ENCODE data around the gene BCL2L12.

Gene BCL2L12

GRCh38 chr19:49685845-49686332 is 20.2 kb downstream of the BCL2L12 start:
- DNase-seq (ENCODE audit: low spot score): no peak

- no peak for DNase-seq (ENCODE audit: low spot score)
Measured at GRCh38 chr19:49686503-49687088, 20.9 kb downstream of the BCL2L12 start.

- no peak for DNase-seq (ENCODE audit: low spot score)
Measured at GRCh38 chr19:49687150-49687549, 21.4 kb downstream of the BCL2L12 start.

- DNase-seq (ENCODE audit: low spot score): no peak
Measured at GRCh38 chr19:49687566-49688316, 22.0 kb downstream of the BCL2L12 start.

- DNase-seq (ENCODE audit: low spot score): no peak
Measured at GRCh38 chr19:49688531-49689132, 22.9 kb downstream of the BCL2L12 start.

GRCh38 chr19:49689133-49690078 is 23.7 kb downstream of the BCL2L12 start, which contains the start of gene ADM5:
Gene ADM5, plus strand, starts transcription at chr19:49689594. Its CDS starts 244 bp downstream, at chr19:49689838.
- no peak for DNase-seq (ENCODE audit: low spot score)

- no peak for DNase-seq (ENCODE audit: low spot score)
Measured at GRCh38 chr19:49690079-49690655, 24.4 kb downstream of the BCL2L12 start.

- DNase-seq (ENCODE audit: low spot score): peak; percentile 92
Measured at GRCh38 chr19:49690656-49691242, 25.0 kb downstream of the BCL2L12 start, which contains the start of gene CPT1C. Gene CPT1C, plus strand, starts transcription at chr19:49691116. Its CDS starts 1,137 bp downstream, at chr19:49692253.

GRCh38 chr19:49691243-49692146 is 25.8 kb downstream of the BCL2L12 start:
- peak; percentile 87 for DNase-seq (ENCODE audit: low spot score)

GRCh38 chr19:49692147-49692506 is 26.4 kb downstream of the BCL2L12 start:
- no peak for DNase-seq (ENCODE audit: low spot score)

- no peak for DNase-seq (ENCODE audit: low spot score)
Measured at GRCh38 chr19:49696115-49696514, 30.4 kb downstream of the BCL2L12 start.

GRCh38 chr19:49696865-49697264 is 31.1 kb downstream of the BCL2L12 start:
- no peak for DNase-seq (ENCODE audit: low spot score)

GRCh38 chr19:49699364-49699763 is 33.6 kb downstream of the BCL2L12 start:
- no peak for DNase-seq (ENCODE audit: low spot score)

- no peak for DNase-seq (ENCODE audit: low spot score)
Measured at GRCh38 chr19:49700563-49700962, 34.8 kb downstream of the BCL2L12 start.

- DNase-seq (ENCODE audit: low spot score): no peak
Measured at GRCh38 chr19:49701271-49701786, 35.6 kb downstream of the BCL2L12 start.

GRCh38 chr19:49704888-49705642 is 39.3 kb downstream of the BCL2L12 start:
- no peak for DNase-seq (ENCODE audit: low spot score)

- DNase-seq (ENCODE audit: low spot score): no peak
Measured at GRCh38 chr19:49705919-49706318, 40.2 kb downstream of the BCL2L12 start.

GRCh38 chr19:49710372-49710951 is 44.7 kb downstream of the BCL2L12 start:
- DNase-seq (ENCODE audit: low spot score): no peak
